Stimulated activated CD4-positive, alpha-beta T cell treated with anti-CD3 and anti-CD28 coated beads, TNF-alpha, amount 100 ng/mL, for 48 hours (primary cell): ENCODE results near the gene SMYD3.

Source experiments
- DNase-seq, 3 donors: peaks; one replicate each; pipeline ENCODE4 v3.0.0-alpha.2; 2020; ENCODE audit warnings: low read depth in 3 of 3

The SMYD3 gene

GRCh38 chr1:246308533-246309075 is 198.5 kb downstream of the SMYD3 start:
- no peak for DNase-seq

DNA sequence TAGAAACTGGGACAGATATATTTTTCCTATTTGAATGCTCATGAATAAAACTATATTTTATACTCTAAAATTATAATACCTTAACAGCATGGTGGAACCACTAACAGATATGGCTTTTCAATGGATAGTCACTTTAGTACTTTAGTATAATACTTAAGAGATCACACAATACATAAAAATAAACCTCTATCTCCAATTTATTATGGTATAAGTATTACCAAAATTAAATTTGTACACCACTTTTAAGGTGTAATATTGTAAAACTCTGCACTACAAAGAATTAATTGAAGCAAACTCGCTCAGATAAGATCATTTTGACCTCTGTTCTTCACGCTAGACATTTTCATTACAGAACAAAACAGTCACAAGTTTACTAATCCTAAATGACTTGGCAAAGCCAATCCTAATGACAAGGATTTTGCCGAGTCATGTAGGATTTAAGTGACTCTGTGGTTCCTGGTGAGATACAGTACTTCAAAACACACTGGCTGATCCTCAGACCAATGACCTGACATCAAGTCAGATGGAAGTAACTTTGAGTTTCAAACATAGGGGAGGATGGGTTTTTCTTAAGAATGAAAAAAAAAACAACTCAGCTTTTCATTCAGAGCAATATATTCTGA is 200.6 kb downstream of the SMYD3 start:
- no peak for DNase-seq

DNA sequence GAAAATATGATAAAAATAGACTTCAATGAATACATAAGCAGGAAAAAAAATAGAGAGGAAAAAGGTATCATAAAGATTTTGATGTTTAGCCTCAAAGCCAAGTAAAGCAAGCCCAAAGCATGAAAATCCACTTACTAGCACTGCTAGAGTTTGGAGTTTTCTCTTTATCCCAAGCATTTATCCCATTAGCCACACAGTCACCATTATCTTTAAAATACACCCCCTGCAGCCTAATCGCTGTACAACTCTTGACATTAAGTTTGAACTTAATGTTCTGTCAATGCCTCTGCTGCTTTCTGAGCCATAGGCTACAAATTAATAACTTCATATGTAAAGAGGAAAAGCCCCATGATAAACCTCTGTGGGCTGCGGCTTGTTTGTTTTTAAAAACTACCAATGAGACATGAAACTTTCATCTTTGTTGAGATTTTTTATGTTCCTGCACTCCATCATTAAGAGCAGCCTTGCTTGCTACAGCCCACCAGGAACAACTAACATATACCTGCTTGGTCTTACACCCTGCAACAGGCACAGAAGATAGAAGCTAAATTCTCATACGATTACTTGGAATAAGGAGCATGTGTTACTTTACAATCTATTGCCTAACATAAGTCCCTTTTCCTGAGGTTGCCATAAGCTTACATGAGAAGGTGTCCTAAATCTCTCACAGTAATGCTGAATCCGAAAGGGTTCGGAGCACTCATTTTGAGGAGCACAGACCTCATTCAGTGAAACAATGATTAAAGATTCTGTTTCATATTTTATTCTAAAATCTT is 202.4 kb downstream of the SMYD3 start:
- no peak for DNase-seq

DNA sequence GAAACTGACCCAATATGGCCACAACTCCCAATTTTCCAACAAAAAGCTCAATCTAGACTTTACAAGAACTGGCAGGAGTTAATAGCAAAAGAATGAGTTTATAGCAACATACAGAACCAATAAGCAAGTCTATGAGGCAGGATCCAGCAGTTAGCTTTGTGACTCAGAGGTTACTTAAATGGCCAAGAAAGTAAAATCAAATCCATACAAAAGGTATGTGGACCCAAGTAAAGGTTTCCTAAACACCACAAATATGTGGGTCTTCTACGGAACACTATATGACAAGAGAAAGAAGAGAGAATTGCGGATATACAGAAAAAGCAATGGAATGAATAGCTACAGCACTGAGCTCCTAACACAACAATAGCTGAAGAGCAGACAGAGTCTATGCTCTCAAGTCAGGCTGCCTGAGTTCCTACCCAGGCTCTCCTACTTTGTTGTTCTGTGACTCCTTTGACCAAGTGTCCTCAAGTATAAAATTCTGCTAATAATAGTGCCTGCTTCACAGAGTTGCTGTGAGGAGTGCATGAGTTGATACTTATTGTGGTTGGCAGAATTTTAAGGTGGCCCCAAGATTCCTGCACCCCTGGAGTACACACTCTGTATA is 204.3 kb downstream of the SMYD3 start:
- no peak for DNase-seq

DNA sequence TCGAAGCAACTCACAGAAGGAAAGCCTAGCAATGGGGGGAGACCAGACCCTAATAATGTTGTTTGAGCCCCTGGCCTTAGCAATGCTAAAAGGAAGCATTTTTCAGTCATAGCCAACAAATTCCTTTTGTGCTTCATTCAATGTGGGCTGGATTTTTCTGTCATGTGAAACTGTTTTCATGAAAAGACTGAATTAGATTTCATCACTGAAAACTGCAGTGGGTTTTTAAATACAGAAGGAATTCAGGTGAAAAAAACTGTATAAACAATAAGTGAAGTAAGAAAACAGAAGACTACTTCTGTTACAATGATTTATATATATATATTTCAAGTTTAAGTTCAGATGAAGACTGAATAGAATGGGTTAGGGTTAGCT is 204.8 kb downstream of the SMYD3 start:
- DNase-seq, result no peak

DNA sequence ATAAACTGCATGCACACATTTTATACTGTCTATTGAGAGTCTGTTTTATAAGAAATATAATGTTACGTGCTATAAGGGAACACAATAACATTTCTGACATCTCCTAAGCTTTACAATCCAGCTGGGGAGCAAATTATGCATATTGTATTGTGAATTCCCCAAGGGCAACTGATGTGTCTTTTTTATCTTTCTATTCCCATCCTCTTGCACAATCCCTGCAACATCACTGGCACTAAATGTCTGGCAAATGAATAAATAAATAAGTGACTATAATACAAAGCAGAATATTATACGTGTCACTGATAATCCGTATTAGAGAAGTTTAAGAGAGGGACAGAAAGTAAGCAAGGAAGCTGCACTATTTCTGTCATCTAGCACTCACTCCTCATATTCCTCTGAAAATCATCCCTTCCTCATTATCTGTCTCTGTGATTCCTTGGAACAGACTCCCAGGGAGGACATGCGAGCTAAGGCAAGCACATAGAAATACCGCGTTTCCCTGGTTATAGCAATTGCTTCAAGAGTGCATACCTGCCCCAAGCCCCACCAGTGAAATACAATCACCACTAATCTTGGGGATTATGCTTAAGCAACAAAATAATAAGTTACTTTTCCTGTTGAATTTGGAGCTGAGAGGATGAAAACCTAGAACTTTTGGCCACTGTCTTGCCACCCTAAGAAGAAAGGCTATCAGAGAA is 205.4 kb downstream of the SMYD3 start:
- no peak for DNase-seq

DNA sequence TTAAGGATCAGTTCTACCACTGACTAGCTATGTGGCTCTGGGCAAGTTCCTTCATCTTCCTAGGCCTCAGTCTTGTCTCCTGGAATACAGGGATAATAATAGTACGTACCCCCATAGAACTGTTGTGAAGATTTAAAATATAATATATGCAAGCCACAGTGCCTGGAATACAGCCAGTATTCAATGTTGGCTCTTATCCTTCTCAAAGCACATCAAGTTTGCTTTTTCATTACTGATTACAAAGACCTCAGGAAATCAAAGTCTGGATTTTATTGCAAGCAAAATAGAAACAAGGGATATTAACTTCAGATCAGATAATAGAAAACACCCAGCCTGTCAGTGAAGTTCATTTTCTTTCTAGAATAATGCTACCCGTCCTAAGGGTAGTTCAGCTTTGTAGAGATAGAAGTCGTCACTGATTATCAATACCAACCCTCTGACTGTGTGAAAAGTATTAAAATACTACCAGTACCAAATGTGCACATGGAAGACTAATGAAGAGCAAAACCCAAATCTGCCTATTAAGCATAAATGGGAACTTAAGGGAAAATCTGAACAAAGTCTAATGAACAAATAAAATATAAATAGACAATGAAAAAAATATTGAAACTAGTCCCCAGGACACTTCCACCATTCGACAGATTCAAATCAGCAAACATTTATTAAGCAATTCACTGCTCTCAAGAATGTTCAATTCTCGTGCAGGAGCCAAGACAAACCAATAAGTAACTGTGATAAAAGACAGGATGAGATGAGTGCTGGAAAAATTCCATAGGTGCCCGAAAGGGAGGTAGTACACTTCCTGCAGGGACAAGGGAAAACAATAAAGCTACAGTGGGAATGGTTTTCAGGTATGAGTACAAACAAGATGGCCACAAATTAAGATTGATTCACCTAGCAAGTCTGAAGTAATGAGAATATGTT is 206.2 kb downstream of the SMYD3 start:
- no peak for DNase-seq

- DNase-seq, result no peak
These were observed 209.5 kb downstream of the SMYD3 start for GRCh38 chr1:246297279-246298265.

GRCh38 chr1:246295968-246296367 is 211.1 kb downstream of the SMYD3 start:
- no peak for DNase-seq

DNA sequence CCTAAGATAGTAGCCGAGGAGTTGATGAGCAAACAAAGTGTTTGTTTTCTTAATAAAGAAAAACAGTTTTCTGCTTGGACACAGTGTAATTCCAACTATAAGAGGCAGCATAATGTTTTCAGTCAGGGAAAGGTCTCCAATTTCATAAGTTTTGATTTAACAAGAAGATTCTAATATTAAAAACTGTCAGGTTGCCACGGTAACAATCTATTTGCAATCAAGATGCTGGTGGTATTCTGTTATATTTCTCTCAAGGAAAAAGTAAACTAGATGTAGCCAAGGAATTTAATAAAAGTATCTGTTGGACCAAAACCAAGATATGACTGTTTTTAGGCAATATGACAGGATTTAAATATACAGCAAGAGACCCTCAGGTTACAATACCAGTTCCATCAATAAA is 211.7 kb downstream of the SMYD3 start:
- DNase-seq, result no peak

- DNase-seq, result no peak
These were observed 212.8 kb downstream of the SMYD3 start for GRCh38 chr1:246294263-246294662.

DNA sequence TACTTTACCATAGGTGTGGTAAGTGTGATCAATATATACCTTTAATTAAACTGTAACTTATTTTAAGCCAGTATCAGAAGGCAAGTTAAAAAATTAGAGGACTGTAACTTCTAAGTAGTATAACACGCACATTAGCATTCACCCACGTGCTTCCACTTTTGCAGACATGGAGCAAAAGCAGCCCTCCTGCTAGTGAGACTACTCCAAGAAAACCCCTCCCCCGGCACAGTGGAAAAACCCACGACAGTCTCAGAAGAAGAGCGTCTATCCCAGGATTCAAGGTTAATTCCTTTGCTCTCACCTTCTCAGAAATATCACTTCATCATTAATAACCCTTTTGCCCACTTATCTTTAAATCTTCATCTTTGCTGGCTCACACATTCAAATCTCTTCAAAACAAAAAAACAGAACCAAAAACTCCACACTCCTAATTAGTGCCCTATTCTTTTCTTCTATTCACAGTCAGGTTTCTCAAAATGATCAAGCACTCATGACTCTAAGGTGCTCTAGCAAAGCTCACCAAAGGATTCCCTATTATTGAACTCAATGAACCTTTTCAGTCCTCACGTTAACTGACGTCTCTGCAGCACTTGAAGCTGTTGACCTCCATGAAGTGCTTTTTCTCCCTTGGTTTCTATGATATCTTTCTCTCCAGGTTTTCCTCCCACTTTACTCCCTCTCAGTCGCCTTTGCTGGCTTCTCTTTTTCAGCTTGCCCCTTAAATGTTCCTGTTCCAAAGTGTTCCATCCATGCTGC is 213.5 kb downstream of the SMYD3 start:
- DNase-seq, result no peak

- DNase-seq, result no peak
These were observed 214.5 kb downstream of the SMYD3 start for GRCh38 chr1:246292571-246292970.

GRCh38 chr1:246291127-246291526 is 216.0 kb downstream of the SMYD3 start:
- no peak for DNase-seq

GRCh38 chr1:246283771-246284410 is 223.2 kb downstream of the SMYD3 start:
- no peak for DNase-seq

DNA sequence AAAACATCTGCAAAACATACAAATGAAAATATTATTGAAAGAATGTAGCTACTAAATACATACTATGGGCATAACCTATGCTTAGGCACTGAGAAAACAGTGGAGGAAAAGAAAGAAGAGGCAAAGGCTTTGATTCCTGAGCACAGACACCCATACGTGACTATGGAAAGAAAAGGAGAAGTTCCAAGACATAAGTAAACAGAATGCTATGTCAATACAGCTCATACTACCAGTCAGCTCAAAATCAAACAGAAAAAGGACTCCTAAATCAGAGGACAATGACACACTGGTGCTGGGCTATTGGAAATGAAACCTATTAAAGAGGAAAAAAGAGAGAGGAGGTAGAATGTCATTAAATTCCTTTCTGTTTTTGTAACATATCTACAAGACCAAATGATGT is 225.4 kb downstream of the SMYD3 start:
- DNase-seq, result no peak

- DNase-seq, result no peak
These were observed 225.9 kb downstream of the SMYD3 start for GRCh38 chr1:246281195-246281594.

GRCh38 chr1:246280551-246280950 is 226.5 kb downstream of the SMYD3 start:
- DNase-seq, result no peak

DNA sequence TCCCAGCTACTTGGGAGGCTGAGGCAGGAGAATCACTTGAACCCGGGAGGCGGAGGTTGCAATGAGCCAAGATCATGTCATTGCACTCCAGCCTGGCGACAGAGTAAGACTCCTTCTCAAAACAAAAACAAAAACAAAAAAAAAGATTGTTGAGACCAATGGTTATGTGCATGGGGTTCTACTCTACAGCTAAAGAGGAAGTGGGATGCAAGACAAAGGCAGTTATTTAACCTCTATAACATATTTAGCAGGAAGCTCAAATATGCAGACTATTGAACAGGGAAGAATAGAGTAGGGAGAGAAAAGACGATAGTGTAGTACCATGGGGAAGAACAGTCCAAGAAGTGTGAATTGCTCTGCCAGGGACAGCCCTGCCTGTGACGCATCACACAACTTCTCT is 227.7 kb downstream of the SMYD3 start:
- no peak for DNase-seq
